Glomerular visceral epithelial cell (primary cell): ENCODE results near the gene BAIAP2L2.
"Not testable (repeated sequence)": the region's sequence is repeated elsewhere in the genome, so short reads cannot be mapped to it uniquely, and the experiment has no call there.

Source experiments
- DNase-seq: peaks from one replicate; pipeline ENCODE4 v3.0.0-alpha.2; 2016; ENCODE audit errors: extremely low spot score

The BAIAP2L2 gene

DNA sequence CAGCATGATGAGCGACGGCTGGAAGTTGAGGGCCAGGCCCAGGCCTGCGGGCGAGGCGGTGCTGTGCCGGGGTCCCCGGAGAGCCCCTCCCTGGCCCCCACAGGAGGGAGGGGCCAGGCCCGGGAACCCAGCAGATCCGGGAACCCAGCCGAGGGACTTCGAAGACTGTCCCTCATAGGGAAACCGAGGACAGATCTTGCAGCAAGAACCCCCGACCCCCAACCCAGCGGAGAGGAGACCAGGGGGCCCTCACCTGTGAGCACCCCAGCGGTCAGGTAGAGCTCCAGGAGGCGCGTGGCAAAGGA lies 28.9 kb downstream of the BAIAP2L2 start:
- DNase-seq = no peak

DNA sequence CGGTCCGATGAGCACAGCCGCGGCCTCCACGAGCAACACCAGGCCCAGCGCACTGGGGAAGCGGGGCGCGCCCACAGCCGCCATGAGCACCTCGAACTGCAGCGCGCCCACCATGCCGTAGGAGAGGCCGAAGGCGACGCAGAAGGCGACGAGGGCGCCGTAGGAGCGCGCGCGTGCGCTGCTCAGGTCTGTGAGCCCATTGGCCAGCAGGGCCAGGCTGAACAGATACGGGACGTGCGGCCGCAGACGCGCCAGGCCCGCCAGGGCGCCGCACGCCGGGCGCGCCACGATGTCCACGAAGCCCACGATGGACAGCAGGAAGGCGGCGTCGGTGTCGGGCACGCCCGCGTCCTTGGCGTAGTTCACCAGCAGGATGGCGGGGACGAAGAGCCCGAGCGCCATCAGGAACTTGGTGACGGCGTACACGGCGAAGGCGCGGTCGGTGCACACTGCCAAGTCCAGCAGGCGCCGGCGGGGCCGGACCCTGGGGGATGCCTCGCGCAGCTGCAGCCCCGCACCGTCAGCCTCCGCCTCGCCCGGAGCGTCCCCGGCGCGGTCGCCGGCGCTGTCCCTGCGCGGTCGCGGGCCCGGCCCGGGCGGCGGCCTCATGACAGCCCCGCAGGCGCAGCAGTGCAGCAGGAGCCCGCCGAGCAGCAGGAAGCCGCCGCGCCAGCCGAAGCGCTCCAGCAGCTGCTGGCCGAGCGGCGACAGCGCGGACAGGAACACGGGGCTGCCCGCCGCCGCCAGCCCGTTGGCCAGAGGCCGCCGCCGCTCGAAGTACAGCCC lies 29.4 kb downstream of the BAIAP2L2 start:
- DNase-seq = peak; percentile 17

DNA sequence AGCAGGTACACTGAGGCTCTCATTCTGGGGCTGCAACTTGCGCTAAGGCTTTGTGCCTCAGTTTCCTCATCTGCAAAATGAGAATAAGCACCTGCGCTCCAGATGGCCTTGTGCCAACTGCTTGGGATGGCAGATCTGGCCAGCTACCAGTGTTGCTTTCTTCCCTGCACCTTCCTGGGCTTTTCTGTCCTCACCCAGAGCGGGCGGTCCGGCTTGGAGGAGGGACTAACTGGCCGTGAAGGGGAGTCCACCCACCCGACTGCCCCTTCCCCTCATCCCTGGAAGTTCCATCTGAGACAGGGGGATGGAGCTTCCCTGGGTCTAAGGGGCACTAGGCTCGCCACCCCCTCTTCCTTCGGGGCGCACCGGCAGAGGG lies 30.0 kb downstream of the BAIAP2L2 start:
- no peak for DNase-seq

DNA sequence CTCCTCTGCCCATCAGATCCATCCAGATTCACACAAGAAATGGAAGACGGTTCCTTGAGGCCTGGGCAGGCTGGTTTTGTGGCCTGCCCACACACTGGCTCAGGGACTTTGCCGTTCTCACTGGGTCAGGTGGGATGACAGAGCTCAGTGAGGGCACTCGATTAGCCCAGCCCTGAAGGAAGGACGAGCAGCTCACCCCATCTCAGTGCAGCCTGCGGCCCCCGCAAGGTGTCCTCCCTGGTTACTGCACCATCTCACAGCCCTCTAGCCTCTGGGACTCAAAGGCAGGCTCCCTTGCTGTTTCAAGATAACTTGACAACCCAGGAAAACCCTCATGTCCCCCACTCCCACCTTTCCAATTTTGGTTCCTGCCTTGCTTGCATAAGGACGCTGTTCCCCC lies 30.7 kb downstream of the BAIAP2L2 start:
- no peak for DNase-seq

DNA sequence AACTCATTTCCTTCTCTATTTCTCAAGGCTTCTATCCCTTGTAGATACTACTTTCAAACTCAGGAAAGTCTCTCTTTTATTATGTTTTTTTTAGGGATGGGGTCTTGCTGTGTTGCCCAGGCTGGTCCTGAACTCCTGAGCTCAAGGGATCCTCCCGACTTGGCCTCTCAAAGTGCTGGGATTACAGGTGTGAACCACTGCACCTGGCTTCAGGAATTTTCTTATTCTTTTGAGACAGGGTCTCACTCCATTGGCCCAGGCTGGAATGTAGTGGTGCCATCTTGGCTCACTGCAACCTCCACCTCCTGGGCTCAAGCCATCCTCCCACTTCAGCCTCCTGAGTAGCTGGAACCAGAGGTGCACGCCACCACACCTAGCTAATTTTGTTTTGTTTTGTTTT lies 31.3 kb downstream of the BAIAP2L2 start:
- not testable (repeated sequence) for DNase-seq

DNA sequence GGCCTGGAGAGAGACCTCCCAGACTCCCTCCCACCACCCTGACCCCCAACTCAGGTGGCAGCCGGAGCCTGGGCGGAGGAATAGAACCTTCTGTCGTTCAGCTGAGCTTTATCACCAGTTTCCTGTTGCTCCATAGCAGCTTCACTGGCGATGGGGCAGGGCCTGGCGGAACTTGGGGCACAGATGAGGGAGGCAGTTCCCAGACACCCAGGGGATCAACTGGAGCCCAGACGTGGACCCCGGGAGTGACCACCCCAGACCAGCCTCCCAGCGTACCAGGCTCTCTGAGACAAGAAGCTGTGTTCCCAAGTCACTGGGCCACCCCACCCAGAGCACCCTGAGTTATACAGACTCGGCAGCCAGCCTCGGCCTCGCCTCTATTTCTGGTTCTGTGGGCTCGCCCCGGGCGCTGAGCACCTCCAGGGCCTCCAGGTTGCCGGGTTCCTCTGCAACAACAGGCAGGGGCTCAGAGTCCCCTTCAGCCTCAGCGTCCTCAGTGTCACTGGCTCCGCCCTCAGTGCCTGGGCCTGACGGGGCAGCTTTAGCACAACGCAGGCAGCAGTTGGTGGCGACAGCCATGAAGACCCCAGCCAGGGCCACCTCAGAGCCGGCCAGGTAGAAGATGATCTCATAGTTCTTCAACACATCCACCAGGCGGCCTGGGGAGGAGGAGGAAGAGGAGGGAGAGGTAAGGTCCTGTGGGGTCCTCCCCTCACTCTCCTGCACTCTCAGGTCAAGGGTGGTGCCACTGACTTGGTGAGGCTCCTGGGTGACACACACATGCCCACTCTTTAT lies 32.2 kb downstream of the BAIAP2L2 start:
- DNase-seq = no peak

DNA sequence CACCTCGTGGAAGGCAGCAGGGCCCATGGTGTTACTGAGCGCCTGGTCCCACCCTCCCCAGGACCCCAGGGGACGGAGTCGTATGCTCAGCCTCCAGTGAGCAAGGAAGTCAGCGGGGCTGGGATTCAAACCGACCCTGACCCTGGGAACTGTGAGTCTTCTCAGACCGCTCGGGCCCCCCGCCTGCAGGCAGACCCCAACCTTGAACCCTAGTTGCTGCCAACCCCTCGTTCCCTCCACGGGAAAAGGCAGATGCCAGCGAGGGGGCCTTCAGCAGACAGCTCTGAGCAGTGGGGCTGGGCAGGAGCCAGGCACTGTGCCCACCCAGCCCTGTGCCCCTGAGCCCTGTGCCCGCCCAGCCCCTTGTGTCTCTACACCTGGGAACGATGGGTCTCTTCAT lies 32.9 kb downstream of the BAIAP2L2 start:
- DNase-seq = no peak

DNA sequence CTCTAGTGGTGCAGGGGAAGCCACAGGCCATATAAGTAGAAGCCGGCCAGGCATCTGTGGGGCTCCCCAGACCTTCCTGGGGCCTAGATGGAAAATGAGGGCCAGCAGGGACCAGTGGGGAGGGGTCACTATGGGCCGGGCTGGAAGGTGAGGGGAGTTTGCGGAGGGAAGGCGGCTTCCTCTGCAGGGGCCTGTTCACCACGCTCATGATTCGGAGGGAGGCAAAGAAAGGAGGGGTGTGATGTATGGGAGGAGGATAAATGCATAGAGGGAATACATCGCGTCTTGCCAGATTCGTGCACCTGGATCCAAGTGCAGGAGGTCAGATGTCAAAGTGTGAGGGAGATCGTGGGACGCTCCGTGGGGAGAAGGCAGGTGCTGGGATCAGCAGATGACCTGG lies 33.4 kb downstream of the BAIAP2L2 start:
- DNase-seq = no peak

DNA sequence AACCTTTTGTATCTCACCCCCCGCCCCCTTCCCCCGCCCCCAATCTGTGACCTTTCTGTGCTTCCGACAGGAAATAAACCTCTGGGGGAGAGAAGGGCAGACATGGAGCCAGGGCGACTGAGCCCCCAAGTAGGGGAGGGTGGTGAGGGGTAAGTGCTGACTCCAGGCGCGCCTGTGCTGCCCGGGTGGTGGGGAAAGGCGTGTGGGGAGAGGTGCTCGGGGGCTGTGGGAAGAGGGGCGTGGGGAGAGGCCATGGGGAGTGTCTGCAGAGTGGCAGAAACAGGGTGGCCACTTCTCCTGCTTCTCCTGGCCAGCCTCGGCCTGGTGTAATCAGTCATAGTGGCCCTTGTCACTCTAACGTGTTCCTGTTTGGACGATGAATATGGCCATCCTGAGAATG lies 34.5 kb downstream of the BAIAP2L2 start:
- DNase-seq = no peak

DNA sequence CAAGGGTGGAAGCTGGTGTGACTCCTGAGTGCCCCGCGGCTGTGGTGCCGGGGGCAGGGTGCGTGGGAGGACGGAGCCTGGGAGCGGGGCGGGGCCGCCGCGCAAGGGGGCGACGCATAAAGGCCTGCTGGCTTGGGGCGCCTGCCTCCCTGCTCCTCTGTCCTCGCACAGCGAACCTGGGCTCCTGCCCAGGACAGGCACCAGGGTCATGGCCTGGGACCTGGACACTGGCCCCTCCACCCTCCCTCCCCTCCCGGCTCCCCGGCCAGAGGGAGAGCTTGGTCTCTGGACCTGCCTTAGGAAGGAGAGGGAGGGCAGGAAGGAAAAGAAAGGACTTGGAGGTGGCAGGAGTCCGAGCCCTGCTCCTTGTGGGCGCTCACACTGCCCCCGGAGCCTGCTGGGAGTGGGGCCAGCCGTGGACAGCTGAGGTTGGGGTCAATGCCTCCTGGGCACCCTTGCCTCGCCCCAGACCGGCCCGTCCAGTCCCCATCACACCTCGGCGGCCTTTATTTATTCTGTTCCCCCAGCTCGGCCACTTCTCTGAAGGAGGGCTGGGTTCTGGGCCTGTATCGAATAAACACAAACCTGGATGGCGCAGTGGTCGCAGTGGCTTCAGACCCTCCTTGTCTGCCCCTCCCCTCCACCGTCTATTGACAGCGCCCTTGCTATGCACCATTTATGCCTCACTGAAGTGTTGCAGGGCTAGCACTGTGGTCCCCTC lies 35.2 kb downstream of the BAIAP2L2 start:
- no peak for DNase-seq

DNA sequence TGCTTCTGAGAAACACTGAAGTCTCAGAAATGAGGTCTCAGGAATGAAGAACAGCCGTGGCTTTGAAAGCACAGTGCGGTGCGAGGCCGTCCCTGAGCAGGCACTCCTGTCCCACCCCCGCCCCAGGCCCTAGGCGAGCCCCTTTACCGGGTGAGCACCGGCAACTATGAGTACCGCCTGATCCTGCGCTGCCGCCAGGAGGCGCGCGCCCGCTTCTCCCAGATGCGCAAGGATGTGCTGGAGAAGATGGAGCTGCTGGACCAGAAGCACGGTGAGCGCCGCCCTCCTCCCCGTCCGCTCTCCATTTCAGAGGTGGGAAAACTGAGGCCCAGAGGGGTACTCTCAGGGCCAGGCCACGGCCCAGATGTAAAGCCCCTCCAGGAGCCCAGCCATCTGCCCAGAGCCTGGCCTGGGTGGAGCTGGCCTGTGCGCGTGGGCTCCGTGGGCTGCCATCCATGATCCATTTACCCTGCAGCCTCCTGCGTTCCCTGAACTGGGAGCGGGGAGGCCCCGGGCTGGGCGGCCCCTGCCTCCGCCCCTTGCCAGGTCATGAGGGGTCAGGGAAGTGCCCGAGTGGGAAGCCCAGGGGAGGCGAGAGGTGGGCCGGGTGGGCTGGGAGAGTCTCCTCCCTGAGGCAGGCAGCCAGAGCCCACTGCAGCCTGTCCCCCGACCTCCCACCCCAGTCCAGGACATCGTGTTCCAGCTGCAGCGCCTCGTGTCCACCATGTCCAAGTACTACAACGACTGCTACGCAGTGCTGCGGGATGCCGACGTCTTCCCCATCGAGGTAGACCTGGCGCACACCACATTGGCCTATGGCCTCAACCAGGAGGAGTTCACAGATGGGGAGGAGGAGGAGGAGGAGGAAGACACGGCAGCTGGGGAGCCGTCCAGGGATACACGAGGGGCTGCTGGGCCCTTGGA lies 36.0 kb downstream of the BAIAP2L2 start:
- DNase-seq = no peak

DNA sequence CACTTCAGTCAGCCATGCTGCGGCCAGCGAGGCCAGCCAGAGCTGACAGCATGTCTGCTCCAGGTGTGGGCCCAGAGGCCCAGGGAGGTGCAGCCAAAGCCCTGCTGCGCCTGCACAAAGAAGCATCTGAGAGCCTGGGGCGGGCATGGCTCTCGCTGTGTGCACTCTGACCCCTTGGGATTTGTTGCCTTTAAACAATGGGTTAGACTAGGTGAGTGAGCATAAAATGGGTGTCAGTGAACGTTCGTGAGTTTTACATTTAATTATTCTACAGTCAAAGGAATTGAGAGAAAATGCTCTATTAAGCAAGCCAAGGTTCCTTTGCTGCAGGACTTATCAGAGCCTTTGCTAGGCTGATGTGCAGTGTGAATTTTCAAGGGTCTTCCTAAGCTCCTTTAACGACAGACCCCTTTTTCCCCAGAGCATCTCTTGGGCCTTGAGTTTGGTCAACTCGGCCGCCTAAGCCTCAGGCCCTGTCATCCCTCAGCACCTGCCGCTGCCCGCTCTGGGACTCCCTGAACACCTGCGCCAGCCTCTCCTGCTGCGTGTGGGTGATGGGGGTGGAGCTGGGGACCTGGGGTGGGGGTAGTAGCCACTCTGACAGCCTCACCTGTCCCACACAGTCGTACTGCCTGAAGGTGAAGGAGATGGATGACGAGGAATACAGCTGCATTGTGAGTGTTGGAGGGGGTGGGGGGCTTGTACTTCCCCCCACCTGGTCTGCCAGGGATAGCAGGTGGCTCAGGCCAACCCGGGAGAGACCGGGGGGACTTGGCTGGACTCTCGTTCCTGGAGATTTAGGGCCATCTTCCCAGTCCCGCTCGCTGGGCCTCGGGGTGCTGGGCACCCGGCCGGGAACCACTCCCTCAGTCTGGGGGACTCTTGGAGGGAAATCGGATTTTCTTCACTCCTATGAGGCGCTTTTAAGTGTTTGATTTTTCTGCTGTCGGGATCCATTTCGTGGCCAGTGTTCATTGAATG lies 37.0 kb downstream of the BAIAP2L2 start:
- no peak for DNase-seq

DNA sequence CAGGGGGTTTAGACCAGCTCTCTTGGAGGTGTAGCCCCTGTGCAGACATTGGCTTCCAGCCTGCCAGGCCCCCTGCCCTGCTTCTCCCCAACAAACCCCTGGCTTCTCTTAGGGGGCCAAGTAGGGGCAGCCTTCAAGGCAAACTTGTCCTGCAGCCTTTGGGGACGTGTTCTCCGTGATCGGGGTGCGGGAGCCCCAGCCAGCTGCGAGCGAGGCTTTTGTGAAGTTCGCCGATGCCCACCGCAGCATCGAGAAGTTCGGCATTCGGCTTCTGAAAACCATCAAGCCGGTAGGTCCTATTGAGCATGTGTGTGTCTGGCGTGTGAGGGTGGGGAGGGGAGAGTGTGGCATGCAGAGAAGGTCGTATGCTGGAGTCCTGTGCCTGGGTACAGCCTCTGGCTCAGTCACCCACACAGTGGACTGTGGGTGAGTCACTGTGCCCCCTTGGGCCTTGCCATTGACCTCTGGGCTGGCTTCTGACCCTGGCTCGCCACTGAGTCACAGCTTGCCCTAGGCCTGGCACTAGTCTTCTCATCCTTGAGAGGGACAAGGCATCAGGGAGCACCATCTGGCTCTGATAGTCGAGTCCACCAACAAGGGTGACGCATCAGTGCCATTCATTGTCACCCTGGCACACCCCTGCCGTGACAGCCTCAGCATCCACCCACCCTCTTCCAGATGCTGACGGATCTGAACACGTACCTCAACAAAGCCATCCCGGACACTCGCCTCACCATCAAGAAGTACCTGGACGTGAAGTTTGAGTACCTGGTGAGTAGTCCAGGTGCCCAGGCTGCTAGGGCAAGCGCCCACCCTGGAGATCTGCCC lies 37.9 kb downstream of the BAIAP2L2 start:
- no peak for DNase-seq

DNA sequence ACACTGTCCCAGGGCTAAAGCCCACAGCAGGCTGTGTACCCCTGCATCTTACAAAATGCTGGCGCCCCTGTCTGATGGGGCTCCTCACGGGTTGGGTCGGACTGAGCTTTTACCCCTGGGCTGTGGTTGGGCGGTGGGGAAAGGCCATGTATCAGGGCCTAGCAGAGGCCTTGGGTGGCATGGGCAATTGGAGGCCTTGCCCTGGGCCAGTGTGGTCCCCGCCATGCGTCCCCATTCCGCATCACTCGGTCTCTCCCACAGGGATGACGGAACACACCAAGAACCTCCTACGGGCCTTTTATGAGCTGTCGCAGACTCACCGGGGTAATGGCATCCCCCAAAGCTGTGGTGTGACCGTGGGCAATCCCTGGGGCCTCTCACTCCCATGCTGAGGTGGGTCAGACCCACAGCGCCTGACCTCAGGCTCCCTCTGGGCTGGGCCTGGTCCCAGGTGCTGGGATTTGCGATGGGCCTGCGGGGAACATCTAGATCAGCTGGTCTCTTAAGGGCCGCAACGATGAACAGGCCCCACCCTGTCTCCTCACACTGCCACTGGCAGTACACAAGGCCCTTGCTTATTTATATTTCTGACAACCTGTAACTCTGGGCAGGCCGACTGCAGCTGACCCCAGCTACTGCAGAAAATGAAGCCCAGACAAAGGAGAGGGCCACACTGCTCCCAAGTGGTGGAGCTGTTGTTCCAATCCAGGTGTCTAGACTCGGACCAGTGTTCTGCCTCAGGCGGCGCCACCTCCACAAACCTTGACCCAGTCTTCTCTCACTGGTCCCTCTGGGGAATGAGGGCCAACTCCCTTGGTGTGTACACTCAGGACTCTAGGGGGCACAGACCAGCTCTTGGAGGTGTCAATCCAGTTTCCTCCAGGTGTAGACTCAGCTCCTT lies 38.8 kb downstream of the BAIAP2L2 start:
- no peak for DNase-seq

DNA sequence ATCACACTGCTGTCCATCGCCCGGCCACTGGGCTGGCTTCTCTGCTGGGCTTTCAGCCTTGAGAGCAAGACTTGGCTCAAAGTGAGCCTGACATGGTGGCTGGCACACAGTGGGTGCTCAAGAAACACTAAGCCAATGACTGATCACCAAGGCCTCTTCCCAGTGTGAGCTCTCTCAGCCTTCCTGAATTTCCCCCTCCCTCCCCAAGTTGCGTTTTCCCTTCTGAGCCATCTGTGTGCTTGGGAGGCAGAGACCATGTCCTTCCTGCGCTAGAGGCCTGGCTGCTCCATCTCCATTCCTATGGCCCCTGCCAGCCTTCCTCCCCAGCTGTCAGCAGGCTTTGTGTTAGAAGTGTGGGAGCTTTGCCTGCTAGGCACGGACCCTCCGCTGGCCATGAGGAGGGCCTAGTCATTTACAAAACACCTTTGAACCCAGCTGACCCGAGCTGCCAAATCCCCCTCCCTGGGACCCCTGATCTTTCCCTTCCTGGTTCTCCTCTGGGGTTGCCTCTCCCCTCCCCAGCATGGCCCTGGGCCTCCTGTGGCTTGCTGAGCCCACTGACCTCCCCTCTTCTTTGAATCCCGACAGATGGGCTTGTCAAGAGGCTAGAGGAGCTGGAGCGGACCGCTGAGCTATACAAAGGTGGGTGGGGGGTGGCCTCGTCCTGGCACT lies 40.1 kb downstream of the BAIAP2L2 start:
- no peak for DNase-seq

DNA sequence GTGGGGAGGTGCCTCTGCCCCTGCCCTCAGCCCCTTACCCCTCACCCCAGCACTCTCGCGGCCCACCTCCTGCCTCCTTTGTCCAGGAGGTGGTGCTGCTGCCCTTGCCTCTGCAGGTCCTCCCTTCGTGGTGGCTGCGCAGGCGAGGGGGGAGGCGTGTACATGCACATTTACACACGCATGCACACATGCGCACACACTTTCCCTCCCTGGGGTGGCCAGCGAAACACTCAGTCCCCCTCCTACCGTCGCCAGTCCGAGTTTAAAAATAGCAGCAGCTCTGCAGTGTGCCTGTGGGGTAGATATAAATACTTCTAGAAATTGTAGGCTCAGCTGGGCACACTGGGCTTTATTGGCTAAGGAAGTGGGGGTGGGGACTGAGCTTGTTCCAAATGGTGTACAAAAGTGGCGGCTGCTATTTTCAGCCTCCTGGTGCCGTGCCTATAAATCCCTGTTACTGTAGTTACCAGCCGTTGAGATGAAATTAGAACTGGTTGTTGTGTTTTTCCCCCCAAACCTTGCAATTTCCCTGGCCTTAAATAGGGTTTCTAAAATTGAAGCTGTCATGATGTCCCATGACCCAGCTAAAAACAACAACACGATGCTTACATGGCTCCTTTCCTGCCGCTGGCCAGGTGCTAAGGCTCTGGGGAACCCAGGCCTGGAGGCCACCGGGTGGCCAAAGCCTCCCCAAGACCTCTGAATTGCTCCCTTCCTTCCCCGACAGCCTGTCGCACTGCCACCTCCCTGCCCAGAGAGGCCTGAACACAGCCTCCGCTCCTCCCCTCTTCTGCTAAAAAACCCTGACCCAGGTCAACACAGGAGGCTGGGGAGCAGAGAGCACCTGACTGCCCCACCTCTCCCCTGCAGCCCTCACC lies 40.9 kb downstream of the BAIAP2L2 start:
- DNase-seq = no peak
